ENCODE data around the gene ASTN2. TPM values are rescaled to one million over a fixed set of nuclear protein-coding genes. Genes with fewer than 3 reads are reported as not detected.

The ASTN2 gene
- total RNA-seq, 1 donor from 2014 or later = 2.7 TPM

GRCh38 chr9:117434566-117434965 is 19.7 kb upstream of the ASTN2 start:
- Mint-ChIP-seq H3K4me3 (ENCODE audit: low read depth) (no peak overlapping the region), H3K27me3 (ENCODE audit: low read depth) (no peaks in the 10 kb centered on the region), H3K36me3 (ENCODE audit: low read depth) (no peaks in the 10 kb centered on the region), H3K27ac (no peak overlapping the region), H3K4me1 (ENCODE audit: low read depth) (no peaks in the 10 kb centered on the region), H3K9me3 (no peaks in the 10 kb centered on the region)
- intact Hi-C loops (cut with micrococcal nuclease) = no loop called here
- DNase-seq (ENCODE audit: low spot score) = no peak

GRCh38 chr9:117430813-117431212 is 16.0 kb upstream of the ASTN2 start:
- no peaks in the 10 kb centered on the region for H3K36me3 Mint-ChIP-seq (ENCODE audit: low read depth)
- H3K27me3 Mint-ChIP-seq (ENCODE audit: low read depth) = no peaks in the 10 kb centered on the region
- H3K4me3 Mint-ChIP-seq (ENCODE audit: low read depth) = no peak overlapping the region
- no peaks in the 10 kb centered on the region for H3K9me3 Mint-ChIP-seq
- H3K27ac Mint-ChIP-seq = no peak overlapping the region
- intact Hi-C loops (cut with micrococcal nuclease) = no loop called here
- no peak for DNase-seq (ENCODE audit: low spot score)
- no peaks in the 10 kb centered on the region for H3K4me1 Mint-ChIP-seq (ENCODE audit: low read depth)

GRCh38 chr9:117427357-117427913 is 12.6 kb upstream of the ASTN2 start:
- H3K9me3 Mint-ChIP-seq = no peaks in the 10 kb centered on the region
- H3K27ac Mint-ChIP-seq = no peak overlapping the region
- DNase-seq (ENCODE audit: low spot score) = no peak
- intact Hi-C loops (cut with micrococcal nuclease) = no loop called here
- H3K4me1 Mint-ChIP-seq (ENCODE audit: low read depth) = no peaks in the 10 kb centered on the region
- H3K4me3 Mint-ChIP-seq (ENCODE audit: low read depth) = no peak overlapping the region
- no peaks in the 10 kb centered on the region for H3K36me3 Mint-ChIP-seq (ENCODE audit: low read depth)
- no peaks in the 10 kb centered on the region for H3K27me3 Mint-ChIP-seq (ENCODE audit: low read depth)

GRCh38 chr9:117425566-117425965 is 10.7 kb upstream of the ASTN2 start:
- H3K27ac Mint-ChIP-seq = no peak overlapping the region
- intact Hi-C loops (cut with micrococcal nuclease) = no loop called here

DNA sequence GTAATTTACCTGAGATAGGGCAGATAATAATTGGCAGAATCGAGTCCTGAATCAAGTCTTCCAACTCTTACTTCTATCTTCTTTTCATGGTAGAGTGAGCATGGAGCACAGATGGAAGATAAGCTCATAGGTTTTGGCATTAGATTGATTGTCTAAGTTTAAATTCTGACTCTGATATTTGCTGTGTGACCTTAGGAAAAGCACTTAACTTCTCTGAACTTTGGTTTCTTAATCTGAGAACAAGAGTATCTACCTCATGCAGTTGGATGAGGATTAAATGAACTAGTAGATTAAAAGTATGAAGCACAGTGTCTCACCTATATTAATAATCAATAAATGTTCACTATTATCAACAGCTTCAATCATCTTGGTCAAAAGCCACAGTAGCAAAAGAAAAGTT is 9.4 kb upstream of the ASTN2 start:
- H3K36me3 Mint-ChIP-seq (ENCODE audit: low read depth) = no peaks in the 10 kb centered on the region
- intact Hi-C loops (cut with micrococcal nuclease) = no loop called here
- H3K4me1 Mint-ChIP-seq (ENCODE audit: low read depth) = no peaks in the 10 kb centered on the region
- DNase-seq (ENCODE audit: low spot score) = no peak
- H3K27me3 Mint-ChIP-seq (ENCODE audit: low read depth) = no peaks in the 10 kb centered on the region
- no peak overlapping the region for H3K27ac Mint-ChIP-seq
- H3K4me3 Mint-ChIP-seq (ENCODE audit: low read depth) = no peak overlapping the region
- H3K9me3 Mint-ChIP-seq = no peaks in the 10 kb centered on the region

More at GRCh38 chr9:117425566-117425965, 10.7 kb upstream of the ASTN2 start:
- Mint-ChIP-seq H3K9me3 (no peaks in the 10 kb centered on the region), H3K36me3 (ENCODE audit: low read depth) (no peaks in the 10 kb centered on the region), H3K27me3 (ENCODE audit: low read depth) (no peaks in the 10 kb centered on the region), H3K4me3 (ENCODE audit: low read depth) (no peak overlapping the region), H3K4me1 (ENCODE audit: low read depth) (no peaks in the 10 kb centered on the region)
- DNase-seq (ENCODE audit: low spot score) = no peak

GRCh38 chr9:117418111-117418510 is 3.3 kb upstream of the ASTN2 start:
- no peak overlapping the region for H3K27ac Mint-ChIP-seq
- H3K36me3 Mint-ChIP-seq (ENCODE audit: low read depth) = peaks cover 2% of the 10 kb centered on the region
- DNase-seq (ENCODE audit: low spot score) = no peak
- H3K9me3 Mint-ChIP-seq = no peaks in the 10 kb centered on the region
- intact Hi-C loops (cut with micrococcal nuclease) = no loop called here
- no peaks in the 10 kb centered on the region for H3K4me1 Mint-ChIP-seq (ENCODE audit: low read depth)
- H3K27me3 Mint-ChIP-seq (ENCODE audit: low read depth) = peaks cover 9% of the 10 kb centered on the region
- H3K4me3 Mint-ChIP-seq (ENCODE audit: low read depth) = no peak overlapping the region

- H3K4me1 Mint-ChIP-seq (ENCODE audit: low read depth) = no peaks in the 10 kb centered on the region
- no peak overlapping the region for H3K4me3 Mint-ChIP-seq (ENCODE audit: low read depth)
- intact Hi-C loops (cut with micrococcal nuclease) = no loop called here
- H3K9me3 Mint-ChIP-seq = no peaks in the 10 kb centered on the region
- no peak for DNase-seq (ENCODE audit: low spot score)
- peaks cover 21% of the 10 kb centered on the region for H3K27me3 Mint-ChIP-seq (ENCODE audit: low read depth)
- no peak overlapping the region for H3K27ac Mint-ChIP-seq
- peaks cover 2% of the 10 kb centered on the region for H3K36me3 Mint-ChIP-seq (ENCODE audit: low read depth)
Measured at GRCh38 chr9:117416856-117417255, 2.0 kb upstream of the ASTN2 start.

DNA sequence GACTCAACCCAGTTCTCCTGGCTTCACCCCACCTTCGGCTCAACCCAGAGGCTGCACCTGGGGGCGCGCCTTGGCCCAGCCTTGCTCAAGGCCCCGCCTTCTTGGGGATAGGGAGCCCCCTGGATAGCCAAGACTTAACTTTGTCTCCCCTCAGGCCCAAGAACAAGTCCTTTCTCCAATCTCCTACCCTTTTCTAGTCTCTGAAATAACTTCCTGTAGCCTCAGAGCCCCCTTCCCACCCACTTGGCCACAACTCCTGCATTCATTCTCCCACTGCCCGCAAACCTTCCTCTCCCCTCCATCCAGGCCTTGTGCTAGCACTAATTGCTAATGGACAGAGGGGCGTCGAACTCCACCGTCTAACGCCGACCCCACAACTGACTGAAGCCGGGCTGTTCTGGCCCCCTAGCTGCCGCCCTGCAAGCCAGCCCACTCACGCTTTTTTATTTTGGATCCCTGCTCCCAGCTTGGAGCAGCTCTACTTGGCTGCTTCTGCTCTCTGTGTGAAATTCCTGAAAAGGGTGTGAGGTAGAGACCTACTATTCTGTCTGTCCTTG is 579 bp upstream of the ASTN2 start:
- intact Hi-C loops (cut with micrococcal nuclease) = no loop called here
- no peak for DNase-seq (ENCODE audit: low spot score)
- Mint-ChIP-seq H3K27me3 (ENCODE audit: low read depth) (peaks cover 31% of the 10 kb centered on the region), H3K4me1 (ENCODE audit: low read depth) (no peaks in the 10 kb centered on the region), H3K27ac (no peak overlapping the region), H3K9me3 (no peaks in the 10 kb centered on the region), H3K4me3 (ENCODE audit: low read depth) (no peak overlapping the region), H3K36me3 (ENCODE audit: low read depth) (peaks cover 2% of the 10 kb centered on the region)

GRCh38 chr9:117414220-117414905 is 494 bp downstream of the ASTN2 start:
- Mint-ChIP-seq H3K4me3 (ENCODE audit: low read depth) (no peak overlapping the region), H3K27ac (no peak overlapping the region), H3K36me3 (ENCODE audit: low read depth) (peaks cover 2% of the 10 kb centered on the region), H3K27me3 (ENCODE audit: low read depth) (peaks cover 34% of the 10 kb centered on the region), H3K4me1 (ENCODE audit: low read depth) (no peaks in the 10 kb centered on the region), H3K9me3 (no peaks in the 10 kb centered on the region)
- DNase-seq (ENCODE audit: low spot score) = no peak
- intact Hi-C loops (cut with micrococcal nuclease) = no loop called here

- Mint-ChIP-seq H3K4me3 (ENCODE audit: low read depth) (no peak overlapping the region), H3K9me3 (no peaks in the 10 kb centered on the region), H3K4me1 (ENCODE audit: low read depth) (no peaks in the 10 kb centered on the region), H3K27me3 (ENCODE audit: low read depth) (peaks cover 34% of the 10 kb centered on the region), H3K27ac (no peak overlapping the region), H3K36me3 (ENCODE audit: low read depth) (peaks cover 2% of the 10 kb centered on the region)
- no peak for DNase-seq (ENCODE audit: low spot score)
- intact Hi-C loops (cut with micrococcal nuclease) = no loop called here
Measured at GRCh38 chr9:117413346-117414219, 1.3 kb downstream of the ASTN2 start.

GRCh38 chr9:117412841-117413240 is 2.0 kb downstream of the ASTN2 start:
- H3K36me3 Mint-ChIP-seq (ENCODE audit: low read depth) = peaks cover 2% of the 10 kb centered on the region
- H3K4me1 Mint-ChIP-seq (ENCODE audit: low read depth) = no peaks in the 10 kb centered on the region
- H3K27ac Mint-ChIP-seq = no peak overlapping the region
- intact Hi-C loops (cut with micrococcal nuclease) = no loop called here
- no peak overlapping the region for H3K4me3 Mint-ChIP-seq (ENCODE audit: low read depth)
- H3K9me3 Mint-ChIP-seq = no peaks in the 10 kb centered on the region
- no peak for DNase-seq (ENCODE audit: low spot score)
- peaks cover 34% of the 10 kb centered on the region for H3K27me3 Mint-ChIP-seq (ENCODE audit: low read depth)

DNA sequence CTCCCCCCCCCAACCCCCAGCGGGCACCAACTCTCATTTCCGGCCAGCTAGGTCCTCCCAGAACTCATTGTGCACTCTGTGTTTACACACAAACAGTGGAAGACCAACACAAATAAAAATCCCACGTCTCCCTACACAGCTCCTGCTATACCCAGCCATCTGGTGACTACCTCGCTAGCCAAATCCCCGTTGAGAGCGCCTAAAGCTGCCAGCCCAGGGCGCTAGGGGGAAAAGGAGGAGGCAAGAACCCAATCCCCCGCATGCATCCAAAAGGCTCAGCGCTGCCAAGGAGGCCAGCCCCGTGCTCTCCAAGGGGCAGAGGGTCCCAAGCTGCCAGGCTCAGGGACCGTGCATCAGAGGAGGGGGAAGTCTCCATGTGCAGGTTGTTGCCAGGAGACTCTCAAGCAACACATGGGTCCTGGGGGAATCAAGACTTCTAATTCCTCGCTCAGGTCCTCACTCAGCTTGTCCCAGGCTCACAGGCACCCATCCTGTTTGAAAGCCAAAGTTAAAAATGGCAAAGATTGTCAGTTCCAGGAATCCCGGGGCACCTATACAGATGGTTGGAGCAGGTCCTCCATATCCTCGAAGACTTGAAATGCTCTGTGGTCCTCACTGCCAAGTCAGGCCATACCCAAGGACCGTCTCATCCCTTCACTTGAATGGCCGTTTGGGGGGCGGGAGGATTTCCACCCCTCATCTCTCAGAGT is 2.7 kb downstream of the ASTN2 start:
- no peak overlapping the region for H3K4me3 Mint-ChIP-seq (ENCODE audit: low read depth)
- H3K27ac Mint-ChIP-seq = no peak overlapping the region
- peaks cover 2% of the 10 kb centered on the region for H3K36me3 Mint-ChIP-seq (ENCODE audit: low read depth)
- H3K27me3 Mint-ChIP-seq (ENCODE audit: low read depth) = peaks cover 34% of the 10 kb centered on the region
- no peaks in the 10 kb centered on the region for H3K4me1 Mint-ChIP-seq (ENCODE audit: low read depth)
- no peak for DNase-seq (ENCODE audit: low spot score)
- no peaks in the 10 kb centered on the region for H3K9me3 Mint-ChIP-seq
- intact Hi-C loops (cut with micrococcal nuclease) = no loop called here

All from activated T-helper 2 cell treated with anti-CD3 and anti-CD28 coated beads, Interferon-gamma antibody, Interleukin-2, Interleukin-4, amounts not matched to agents 10 μg/mL and 5 μg/mL and 100 μg/mL, durations not matched to agents 14 hours and 24 hours and 36 hours (primary cell).